CD4-positive, alpha-beta T cell (primary cell): ENCODE data around the gene ATP4A. TPM values are rescaled to one million over a fixed set of nuclear protein-coding genes. Genes with fewer than 3 reads are reported as not detected.

Source experiments
- ATAC-seq: fragments of 200-7000 bp; cut with Tn5 transposase; one replicate; pipeline ENCODE4 v1.10.0; 2022; ENCODE audit warnings: mild to moderate bottlenecking; ENCODE audit not compliant: poor library complexity
- CTCF ChIA-PET: fragments of 350-600 bp; sonication (Branson Sonifier 250); formaldehyde crosslinking; loops from one replicate; lab custom pipeline; 2021; ENCODE audit warnings: antibody characterized with exemption, inconsistent platforms; lab: Charles Lee
- POLR2A ChIA-PET: fragments of 350-600 bp; sonication (Branson Sonifier 250); formaldehyde crosslinking; loops from one replicate; lab custom pipeline; 2021; ENCODE audit warnings: antibody characterized with exemption, inconsistent platforms; lab: Charles Lee
- DNase-seq, 14 experiments: peaks; one replicate each; pipeline ENCODE4 v3.0.0-alpha.2; 2013 to 2020; ENCODE audit warnings: mixed read lengths in 2 of 14
- H3K27ac ChIP-seq, 2 donors: one replicate each; pipeline versions ENCODE4 v1.5.1 to v1.7.0; 2013; ENCODE audit warnings: low read length in 2 of 2, low read depth in 1 of 2, mild to moderate bottlenecking in 1 of 2
- H3K27me3 ChIP-seq, 2 experiments: 1 replicate in 1 of 2; 2 replicates in 1 of 2; pipeline versions ENCODE4 v1.6.1 to v1.7.0; 2013; ENCODE audit warnings: low read length in 2 of 2, control low read depth in 1 of 2, mild to moderate bottlenecking in 1 of 2, moderate library complexity in 1 of 2; ENCODE audit not compliant: insufficient read depth in 2 of 2, control insufficient read depth in 1 of 2
- H3K36me3 ChIP-seq: one replicate; pipeline ENCODE4 v1.6.1; 2013; ENCODE audit warnings: low read length, control low read depth; ENCODE audit not compliant: insufficient read depth
- H3K4me1 ChIP-seq: one replicate; pipeline ENCODE4 v1.6.1; 2013; ENCODE audit warnings: low read length, control low read depth; ENCODE audit not compliant: insufficient read depth
- H3K4me3 ChIP-seq: one replicate; pipeline ENCODE4 v1.5.1; 2013; ENCODE audit warnings: mild to moderate bottlenecking, low read length, moderate library complexity
- H3K9me3 ChIP-seq, 2 experiments: 1 replicate in 1 of 2; 2 replicates in 1 of 2; pipeline versions ENCODE4 v1.6.1 to v1.7.0; 2013; ENCODE audit warnings: low read length in 2 of 2, mild to moderate bottlenecking in 2 of 2, control low read depth in 1 of 2, moderate library complexity in 1 of 2; ENCODE audit not compliant: control insufficient read depth in 1 of 2, insufficient read depth in 1 of 2
- H3K27ac Mint-ChIP-seq: one replicate; pipeline ENCODE4 v1.8.0; 2020; ENCODE audit warnings: mixed read lengths
- H3K27me3 Mint-ChIP-seq: one replicate; pipeline ENCODE4 v1.8.0; 2021; ENCODE audit warnings: mixed read lengths
- H3K36me3 Mint-ChIP-seq: one replicate; pipeline ENCODE4 v1.8.0; 2021; ENCODE audit warnings: low read depth, mixed read lengths
- H3K4me1 Mint-ChIP-seq: one replicate; pipeline ENCODE4 v1.8.0; 2021; ENCODE audit warnings: low read depth, mixed read lengths
- H3K4me3 Mint-ChIP-seq: one replicate; pipeline ENCODE4 v1.8.0; 2020; ENCODE audit warnings: mild to moderate bottlenecking, mixed read lengths
- H3K9me3 Mint-ChIP-seq: one replicate; pipeline ENCODE4 v1.8.0; 2020; ENCODE audit warnings: mixed read lengths
- CTCF ChIP-seq: fragments of 200-600 bp; IDR thresholded peaks from one replicate; pipeline ENCODE4 v1.8.0; 2022; ENCODE audit warnings: antibody characterized with exemption, mild to moderate bottlenecking
- intact Hi-C, 2 experiments: fragments of 100-400 bp; cut with DNase I in 1 of 2; cut with micrococcal nuclease in 1 of 2; formaldehyde crosslinking; loops; one replicate each; pipeline versions ENCODE4 v1.15.1 to v1.9.0; 2023 to 2025; cut with DNase I, micrococcal nuclease
- total RNA-seq, 174 experiments: library from RNA in 2 of 174; stranded (reverse) in 2 of 174; gene quantifications; one replicate each; pipeline ENCODE4 v1.2.3 and lab custom pipeline; 2021 to 2026

The ATP4A gene
- total RNA-seq, 2 experiments from 2014 or later, result not detected

- intact Hi-C loops, result no loop called here
- POLR2A ChIA-PET, result no interaction called here
- ATAC-seq, result no peak
- H3K36me3 Mint-ChIP-seq, result peaks cover 8% of the 10 kb centered on the region
- H3K9me3 Mint-ChIP-seq, result no peaks in the 10 kb centered on the region
- H3K4me1 ChIP-seq, result peaks cover 34% of the 10 kb centered on the region
- peaks cover 29% of the 10 kb centered on the region for H3K4me1 Mint-ChIP-seq
- peak overlapping the region in 1 of 2 donors; percentile 10 for H3K27ac ChIP-seq
- H3K27me3 Mint-ChIP-seq, result no peaks in the 10 kb centered on the region
- H3K27ac Mint-ChIP-seq, result peak overlapping the region; percentile 93
- peak overlapping the region; percentile 94 for H3K4me3 Mint-ChIP-seq
- H3K9me3 ChIP-seq, result no peaks in the 10 kb centered on the region
- no peak for DNase-seq
- CTCF ChIA-PET, result no interaction called here
- H3K4me3 ChIP-seq, result no peak overlapping the region
- H3K27me3 ChIP-seq, result no peaks in the 10 kb centered on the region
- no peak for TF ChIP-seq CTCF
- peaks cover 7% of the 10 kb centered on the region for H3K36me3 ChIP-seq
Observed at GRCh38 chr19:35543280-35544109, 20.0 kb downstream of the ATP4A start.

DNA sequence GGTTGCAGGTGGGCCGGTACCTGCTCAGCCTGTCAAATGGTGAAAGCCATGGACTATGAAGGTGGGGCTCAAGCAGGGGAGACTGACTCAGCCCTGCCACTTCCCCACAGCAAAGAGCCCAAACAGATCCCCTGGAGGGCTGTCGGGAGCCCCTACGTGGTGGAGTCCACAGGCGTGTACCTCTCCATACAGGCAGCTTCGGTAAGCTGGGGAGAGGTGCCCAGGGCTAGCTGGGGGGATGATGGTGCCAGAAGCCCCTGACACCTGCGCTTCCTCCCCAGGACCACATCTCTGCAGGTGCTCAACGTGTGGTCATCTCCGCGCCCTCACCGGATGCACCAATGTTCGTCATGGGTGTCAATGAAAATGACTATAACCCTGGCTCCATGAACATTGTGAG is 21.2 kb downstream of the ATP4A start:
- ATAC-seq, result no peak
- H3K27ac ChIP-seq, result no peak overlapping the region
- Mint-ChIP-seq H3K36me3 (peaks cover 5% of the 10 kb centered on the region), H3K4me3 (no peak overlapping the region), H3K27me3 (no peaks in the 10 kb centered on the region), H3K27ac (no peak overlapping the region), H3K4me1 (peaks cover 25% of the 10 kb centered on the region), H3K9me3 (no peaks in the 10 kb centered on the region)
- no peak for TF ChIP-seq CTCF
- no peaks in the 10 kb centered on the region for H3K9me3 ChIP-seq
- no peak for DNase-seq
- ChIA-PET POLR2A (no interaction called here), CTCF (no interaction called here)
- H3K27me3 ChIP-seq, result no peaks in the 10 kb centered on the region
- intact Hi-C loops, result no loop called here
- H3K36me3 ChIP-seq, result peaks cover 6% of the 10 kb centered on the region
- no peak overlapping the region for H3K4me3 ChIP-seq
- H3K4me1 ChIP-seq, result peaks cover 29% of the 10 kb centered on the region

DNA sequence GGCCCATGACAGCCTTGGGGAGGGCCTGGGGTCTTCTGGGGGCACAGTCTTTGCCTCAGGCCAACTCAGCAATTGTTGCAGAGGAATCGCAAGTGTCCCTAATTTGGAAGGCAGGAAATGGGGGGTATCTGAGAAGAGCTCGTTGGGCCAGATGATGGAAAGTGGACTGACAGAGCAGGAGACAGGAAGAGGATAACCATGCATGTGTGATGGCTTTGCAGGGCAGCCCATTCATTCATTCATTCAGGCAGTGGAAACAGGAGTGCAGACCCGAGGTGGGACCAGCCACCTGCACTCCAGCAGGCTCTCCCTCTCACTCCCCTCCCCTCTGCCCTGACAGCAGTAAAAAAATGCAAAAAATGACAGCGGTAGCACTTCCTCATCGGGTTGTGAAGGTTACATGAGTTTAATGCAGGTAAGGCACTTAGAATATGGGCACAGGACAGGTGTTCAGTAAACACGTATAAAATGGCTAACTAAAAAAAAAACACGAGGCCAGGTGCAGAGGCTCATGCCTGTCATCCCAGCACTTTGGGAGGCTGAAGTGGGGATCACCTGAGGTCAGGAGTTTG is 23.0 kb downstream of the ATP4A start:
- peaks cover 11% of the 10 kb centered on the region for H3K4me1 Mint-ChIP-seq
- intact Hi-C loops, result no loop called here
- no peak for ATAC-seq
- ChIA-PET CTCF (no interaction called here), POLR2A (no interaction called here)
- no peak overlapping the region for H3K27ac ChIP-seq
- no peak overlapping the region for H3K4me3 Mint-ChIP-seq
- no peaks in the 10 kb centered on the region for H3K27me3 Mint-ChIP-seq
- no peak for TF ChIP-seq CTCF
- no peaks in the 10 kb centered on the region for H3K36me3 Mint-ChIP-seq
- H3K4me3 ChIP-seq, result no peak overlapping the region
- no peaks in the 10 kb centered on the region for H3K36me3 ChIP-seq
- no peak for DNase-seq
- no peaks in the 10 kb centered on the region for H3K9me3 Mint-ChIP-seq
- no peak overlapping the region for H3K27ac Mint-ChIP-seq
- H3K9me3 ChIP-seq, result no peaks in the 10 kb centered on the region
- no peaks in the 10 kb centered on the region for H3K27me3 ChIP-seq
- peaks cover 13% of the 10 kb centered on the region for H3K4me1 ChIP-seq
